ENCODE data around the gene EED.

GRCh38 chr11:86205421-86206336 lies 38.9 kb upstream of the EED start:
- TF ChIP-seq CTCF (conservative IDR thresholded peaks at IDR 0.05) = peak; percentile 30
- no peak for TF ChIP-seq ZFX (IDR thresholded peaks at IDR 0.05)

Data from C4-2B (cell line).